T-cell (primary cell): ENCODE results near the gene FTCDNL1. TPM values are rescaled to one million over a fixed set of nuclear protein-coding genes. Genes with fewer than 3 reads are reported as not detected.

Experiments used
- ATAC-seq, 4 experiments: fragments of 200-7000 bp in 3 of 4; fragments of 150-1000 bp in 1 of 4; cut with Tn5 transposase; replicated peaks in 1 of 4; 1 replicate in 3 of 4; 2 replicates in 1 of 4; pipeline ENCODE4 v1.10.0; 2021; ENCODE audit warnings: moderate library complexity in 3 of 4, mild to moderate bottlenecking in 2 of 4, moderate number of reproducible peaks in 1 of 4
- CTCF ChIA-PET, 2 donors: fragments of 300-600 bp; sonication (Branson Sonifier 250); formaldehyde crosslinking; loops; one replicate each; lab custom pipeline; 2022; ENCODE audit warnings: antibody characterized with exemption in 2 of 2; lab: Charles Lee
- POLR2A ChIA-PET, 2 donors: fragments of 300-600 bp; sonication (Branson Sonifier 250); formaldehyde crosslinking; loops; one replicate each; lab custom pipeline; 2022; ENCODE audit warnings: antibody characterized with exemption in 2 of 2; lab: Charles Lee
- DNase-seq, 35 experiments: peaks; one replicate each; pipeline versions ENCODE4 v3.0.0 to v3.0.0-alpha.2; 2013 to 2023
- H3K27ac ChIP-seq: one replicate; pipeline ENCODE4 v1.5.1; 2013; ENCODE audit warnings: low read length
- H3K27me3 ChIP-seq, 2 experiments: replicated peaks in 1 of 2; 1 replicate in 1 of 2; 2 replicates in 1 of 2; pipeline versions ENCODE4 v1.6.1 to v1.7.0; 2013; ENCODE audit warnings: low read length in 1 of 2, mixed read lengths in 1 of 2; ENCODE audit not compliant: control insufficient read depth in 2 of 2, insufficient read depth in 2 of 2; ENCODE audit errors: extremely low read depth in 1 of 2
- H3K36me3 ChIP-seq, 2 donors: 1 replicate in 1 of 2; 2 replicates in 1 of 2; pipeline versions ENCODE4 v1.6.1 to v1.7.0; 2013; ENCODE audit warnings: low read length in 1 of 2; ENCODE audit not compliant: control insufficient read depth in 2 of 2, insufficient read depth in 1 of 2; ENCODE audit errors: extremely low read depth in 1 of 2
- H3K4me1 ChIP-seq, 2 experiments: 1 replicate in 1 of 2; 2 replicates in 1 of 2; pipeline versions ENCODE4 v1.6.1 to v1.7.0; 2013; ENCODE audit warnings: low read length in 2 of 2, mixed read lengths in 1 of 2; ENCODE audit not compliant: insufficient read depth in 2 of 2, control insufficient read depth in 1 of 2; ENCODE audit errors: extremely low read depth in 1 of 2
- H3K4me3 ChIP-seq, 2 donors: 1 replicate in 1 of 2; 2 replicates in 1 of 2; pipeline versions ENCODE4 v1.5.1 to v1.7.0; 2013; ENCODE audit warnings: mild to moderate bottlenecking in 2 of 2, low read length in 1 of 2, moderate library complexity in 1 of 2; ENCODE audit not compliant: control insufficient read depth in 1 of 2; ENCODE audit errors: extremely low read depth in 1 of 2
- H3K9me3 ChIP-seq: 2 replicates; pipeline ENCODE4 v1.7.0; 2013
- H3K27ac Mint-ChIP-seq, 2 donors: one replicate each; pipeline ENCODE4 v1.8.0; 2020 to 2021; ENCODE audit warnings: mild to moderate bottlenecking in 2 of 2, mixed read lengths in 2 of 2
- H3K27me3 Mint-ChIP-seq, 2 donors: one replicate each; pipeline ENCODE4 v1.8.0; 2021 to 2022; ENCODE audit warnings: mixed read lengths in 2 of 2
- H3K36me3 Mint-ChIP-seq: one replicate; pipeline ENCODE4 v1.8.0; 2021; ENCODE audit warnings: mixed read lengths
- H3K4me1 Mint-ChIP-seq, 3 donors: one replicate each; pipeline ENCODE4 v1.8.0; 2020 to 2022; ENCODE audit warnings: mixed read lengths in 3 of 3, mild to moderate bottlenecking in 1 of 3
- H3K4me3 Mint-ChIP-seq, 3 donors: one replicate each; pipeline ENCODE4 v1.8.0; 2020 to 2022; ENCODE audit warnings: mild to moderate bottlenecking in 3 of 3, mixed read lengths in 3 of 3, moderate library complexity in 3 of 3
- H3K9me3 Mint-ChIP-seq, 3 donors: one replicate each; pipeline ENCODE4 v1.8.0; 2020 to 2022; ENCODE audit warnings: mixed read lengths in 3 of 3
- WGBS: methylation state at CpG from one replicate; pipeline ENCODE4 v1.1.5; 2013; ENCODE audit warnings: missing lambda C conversion rate; ENCODE audit not compliant: insufficient coverage; 5-methylcytosine and 5-hydroxymethylcytosine counted together
- total RNA-seq, 35 experiments: library from RNA in 6 of 35; stranded (reverse) in 6 of 35; fragments of 120-200 nt in 1 of 35; gene quantifications; one replicate each; pipeline versions ENCODE4 v1.2.1 to v1.2.4 and lab custom pipeline; 2013 to 2026

The FTCDNL1 gene
- total RNA-seq, 5 donors from 2014 or later (not counting 1 experiment from before 2014, with no cell fraction given): 0.77 to 3.8 (median 2.6) TPM

GRCh38 chr2:199716807-199717586 is 134.0 kb downstream of the FTCDNL1 start:
- ATAC-seq: no peak
- Mint-ChIP-seq H3K4me3 (no peak overlapping the region), H3K27ac (no peak overlapping the region), H3K27me3 (peaks cover 0 to 11% of the 10 kb centered on the region in 2 donors), H3K9me3 (no peaks in the 10 kb centered on the region), H3K4me1 (no peaks in the 10 kb centered on the region), H3K36me3 (no peaks in the 10 kb centered on the region)
- Histone ChIP-seq H3K27me3 (peaks cover 0 to 2% of the 10 kb centered on the region in 2 experiments), H3K4me1 (no peaks in the 10 kb centered on the region), H3K36me3 (no peaks in the 10 kb centered on the region), H3K9me3 (no peaks in the 10 kb centered on the region), H3K27ac (no peak overlapping the region), H3K4me3 (no peak overlapping the region)
- 20% methylated on average over 1 of the region's 4 CpGs for WGBS
- ChIA-PET CTCF (interaction anchor here in 1 of 2 donors (0.6 kb wide), 1 partner anchor 44 kb away, joined by 3 read pairs; no protein-coding TSS in a partner anchor), POLR2A (no interaction called here)
- no peak for DNase-seq

GRCh38 chr2:199713746-199714145 is 137.2 kb downstream of the FTCDNL1 start:
- POLR2A ChIA-PET: no interaction called here

GRCh38 chr2:199710551-199710950 is 140.4 kb downstream of the FTCDNL1 start:
- ChIA-PET POLR2A (no interaction called here), CTCF (interaction anchor here in 1 of 2 donors (1.1 kb wide), 1 partner anchor 25 kb away, joined by 3 read pairs; no protein-coding TSS in a partner anchor)
- H3K36me3 Mint-ChIP-seq: no peaks in the 10 kb centered on the region
- DNase-seq (no peak), ATAC-seq (no peak)
- no peak overlapping the region for H3K27ac ChIP-seq
- no peaks in the 10 kb centered on the region for H3K36me3 ChIP-seq
- peaks cover 0 to 2% of the 10 kb centered on the region in 2 experiments for H3K27me3 ChIP-seq
- H3K4me3 Mint-ChIP-seq: no peak overlapping the region
- peaks cover 0 to 7% (median 4%) of the 10 kb centered on the region in 3 donors for H3K9me3 Mint-ChIP-seq
- H3K4me1 Mint-ChIP-seq: no peaks in the 10 kb centered on the region
- H3K27me3 Mint-ChIP-seq: peaks cover 9 to 14% of the 10 kb centered on the region in 2 donors
- no CpG with 5 or more reads among the region's 1 CpG for WGBS
- no peak overlapping the region for H3K27ac Mint-ChIP-seq
- no peaks in the 10 kb centered on the region for H3K4me1 ChIP-seq
- H3K9me3 ChIP-seq: no peaks in the 10 kb centered on the region
- no peak overlapping the region for H3K4me3 ChIP-seq

More at GRCh38 chr2:199713746-199714145, 137.2 kb downstream of the FTCDNL1 start:
- no peak overlapping the region for H3K4me3 Mint-ChIP-seq
- Histone ChIP-seq H3K36me3 (no peaks in the 10 kb centered on the region), H3K9me3 (no peaks in the 10 kb centered on the region), H3K27ac (no peak overlapping the region), H3K27me3 (peaks cover 0 to 2% of the 10 kb centered on the region in 2 experiments), H3K4me3 (no peak overlapping the region), H3K4me1 (no peaks in the 10 kb centered on the region)
- H3K4me1 Mint-ChIP-seq: no peaks in the 10 kb centered on the region
- peaks cover 13 to 14% of the 10 kb centered on the region in 2 donors for H3K27me3 Mint-ChIP-seq
- no peaks in the 10 kb centered on the region for H3K36me3 Mint-ChIP-seq
- DNase-seq: no peak
- ATAC-seq: no peak
- H3K27ac Mint-ChIP-seq: no peak overlapping the region
- WGBS: 60% methylated on average over 2 of the region's 2 CpGs
- H3K9me3 Mint-ChIP-seq: no peaks in the 10 kb centered on the region
- CTCF ChIA-PET: no interaction called here

Other genes with a start within 250 kb of the FTCDNL1 start
- 10 to 100 TPM; 12.3 to 12.9 (median 12.6) TPM for gene C2orf69, start 60.1 kb upstream of the FTCDNL1 start, total RNA-seq
- 10 to 100 TPM in 2 of 5 donors, 1 to 10 TPM in 3; 7.9 to 13.1 (median 9.4) TPM for gene TYW5, start 104.3 kb upstream of the FTCDNL1 start, total RNA-seq
- gene MAIP1, start 104.4 kb upstream of the FTCDNL1 start, total RNA-seq: 10 to 100 TPM; 13.9 to 29.6 (median 14.7) TPM